Lower leg skin (tissue), 4 donors: ENCODE results near the gene KCNJ3. TPM values are rescaled to one million over a fixed set of nuclear protein-coding genes. Genes with fewer than 3 reads are reported as not detected.

Source experiments
- DNase-seq, 2 donors: peaks; one replicate each; pipeline ENCODE4 v3.0.0-alpha.2; 2019; ENCODE audit warnings: low spot score in 2 of 2
- H3K4me3 ChIP-seq: fragments of 200-600 bp; sonication (generic); 2 replicates; pipeline ENCODE4 v1.5.1; 2017; ENCODE audit warnings: mild to moderate bottlenecking, low read depth; ENCODE audit not compliant: poor library complexity, severe bottlenecking
- POLR2A ChIP-seq, 2 donors: fragments of 450-650 bp; IDR thresholded peaks; one replicate each; pipeline ENCODE4 v1.6.1; 2016 to 2017; ENCODE audit warnings: antibody characterized with exemption in 2 of 2, mild to moderate bottlenecking in 1 of 2, moderate library complexity in 1 of 2
- WGBS, 2 donors: methylation state at CpG; one replicate each; pipeline ENCODE4 v1.1.5; 2018; 5-methylcytosine and 5-hydroxymethylcytosine counted together
- intact Hi-C: fragments of 100-400 bp; cut with DNase I; formaldehyde crosslinking; loops from one replicate; pipeline ENCODE4 v1.15.0; 2023; ENCODE audit warnings: low total_unique reads
- total RNA-seq, 4 donors: library from RNA; depleted of rRNA; stranded (reverse); fragments of >200 nt; gene quantifications; one replicate each; pipeline ENCODE4 v1.1.0, GENCODE V29; 2016
- TF ChIP-seq, protein P1 (sequence below), 3 donors: fragments of 450-650 bp; IDR thresholded peaks; one replicate each; pipeline ENCODE4 v1.5.1; 2016; ENCODE audit warnings: antibody characterized with exemption in 3 of 3, mild to moderate bottlenecking in 3 of 3, moderate library complexity in 2 of 3

KCNJ3 gene
- total RNA-seq, 4 donors from 2014 or later, result 0.08 to 0.42 (median 0.42) TPM; not detected in 1

DNA sequence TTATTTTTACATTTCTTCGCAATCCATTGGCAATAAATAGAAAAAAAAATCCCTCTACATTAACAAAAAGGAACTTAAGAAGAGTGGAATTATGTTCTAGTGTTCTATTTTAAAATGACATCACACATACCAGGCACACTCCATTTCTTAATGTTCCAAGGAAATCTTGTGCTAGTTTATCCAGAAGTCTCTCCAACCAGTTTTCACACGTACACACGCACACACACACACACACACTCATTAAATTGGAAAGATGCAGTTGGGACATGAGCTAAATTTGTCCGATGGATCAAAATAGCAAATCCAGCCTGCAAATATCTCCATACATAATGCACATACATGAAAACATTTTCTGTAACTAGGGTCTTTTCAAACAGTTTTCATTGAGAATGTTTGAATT, 78.3 kb downstream of the KCNJ3 start:
- 70 to 84% methylated on average over 4 of the region's 4 CpGs for WGBS, 2 donors

DNA sequence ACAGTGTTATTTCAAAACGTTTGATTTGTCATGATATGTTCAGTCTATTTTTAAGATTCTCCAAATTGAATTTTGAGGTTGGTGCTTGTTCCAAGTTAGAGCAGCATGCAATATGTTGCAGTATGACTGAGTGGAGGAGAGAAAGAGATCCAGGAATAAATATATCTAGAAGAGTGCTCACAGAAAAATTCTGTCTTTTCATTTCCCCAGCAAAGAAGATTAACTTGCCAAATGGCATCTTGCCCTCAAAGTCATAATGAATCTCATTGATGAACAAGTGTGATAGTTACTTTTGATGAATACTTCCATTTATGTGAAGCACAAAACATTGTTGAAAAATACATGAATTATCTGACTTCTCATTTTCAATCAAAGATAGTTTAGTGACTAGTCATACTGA, 95.9 kb downstream of the KCNJ3 start:
- intact Hi-C loops, result no loop called here
- no peak for TF ChIP-seq POLR2A (IDR thresholded peaks at IDR 0.05)
- TF ChIP-seq, protein P1, sequence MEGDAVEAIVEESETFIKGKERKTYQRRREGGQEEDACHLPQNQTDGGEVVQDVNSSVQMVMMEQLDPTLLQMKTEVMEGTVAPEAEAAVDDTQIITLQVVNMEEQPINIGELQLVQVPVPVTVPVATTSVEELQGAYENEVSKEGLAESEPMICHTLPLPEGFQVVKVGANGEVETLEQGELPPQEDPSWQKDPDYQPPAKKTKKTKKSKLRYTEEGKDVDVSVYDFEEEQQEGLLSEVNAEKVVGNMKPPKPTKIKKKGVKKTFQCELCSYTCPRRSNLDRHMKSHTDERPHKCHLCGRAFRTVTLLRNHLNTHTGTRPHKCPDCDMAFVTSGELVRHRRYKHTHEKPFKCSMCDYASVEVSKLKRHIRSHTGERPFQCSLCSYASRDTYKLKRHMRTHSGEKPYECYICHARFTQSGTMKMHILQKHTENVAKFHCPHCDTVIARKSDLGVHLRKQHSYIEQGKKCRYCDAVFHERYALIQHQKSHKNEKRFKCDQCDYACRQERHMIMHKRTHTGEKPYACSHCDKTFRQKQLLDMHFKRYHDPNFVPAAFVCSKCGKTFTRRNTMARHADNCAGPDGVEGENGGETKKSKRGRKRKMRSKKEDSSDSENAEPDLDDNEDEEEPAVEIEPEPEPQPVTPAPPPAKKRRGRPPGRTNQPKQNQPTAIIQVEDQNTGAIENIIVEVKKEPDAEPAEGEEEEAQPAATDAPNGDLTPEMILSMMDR (IDR thresholded peaks at IDR 0.05), result no peak
- 14 to 30% methylated on average over 1 of the region's 1 CpG for WGBS, 2 donors
- H3K4me3 ChIP-seq, result no peak overlapping the region
- DNase-seq, result no peak

More for the DNA sequence above, 78.3 kb downstream of the KCNJ3 start:
- H3K4me3 ChIP-seq, result no peak overlapping the region
- TF ChIP-seq, protein P1 (IDR thresholded peaks at IDR 0.05), result no peak
- no peak for TF ChIP-seq POLR2A (IDR thresholded peaks at IDR 0.05)
- intact Hi-C loops, result no loop called here
- DNase-seq, result no peak

DNA sequence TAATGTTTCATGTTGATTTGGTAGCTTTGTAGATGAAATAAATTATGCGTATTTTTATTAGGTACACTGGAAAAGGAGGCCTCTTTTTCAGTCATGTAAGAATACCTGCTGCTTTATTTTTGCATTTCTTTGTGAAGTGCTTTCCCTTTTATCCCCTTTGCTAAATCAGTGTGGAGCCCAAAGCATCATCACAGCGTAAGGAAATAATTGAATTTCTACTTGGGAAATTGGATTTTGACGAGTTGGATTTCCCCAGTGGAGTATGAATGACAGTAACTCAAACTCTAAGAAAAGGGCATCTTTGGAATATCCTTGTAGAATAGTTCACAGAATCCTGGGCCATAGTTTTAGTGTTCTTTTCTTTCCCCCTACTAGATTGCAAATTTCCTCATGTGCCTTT, 97.2 kb downstream of the KCNJ3 start:
- WGBS, 2 donors, result 65 to 75% methylated on average over 3 of the region's 3 CpGs
- no peak for DNase-seq
- intact Hi-C loops, result no loop called here
- TF ChIP-seq, protein P1 (IDR thresholded peaks at IDR 0.05), result no peak
- TF ChIP-seq POLR2A (IDR thresholded peaks at IDR 0.05), result no peak
- H3K4me3 ChIP-seq, result no peak overlapping the region

- DNase-seq, result no peak
- TF ChIP-seq, protein P1 (IDR thresholded peaks at IDR 0.05), result no peak
- TF ChIP-seq POLR2A (IDR thresholded peaks at IDR 0.05), result no peak
- H3K4me3 ChIP-seq, result no peak overlapping the region
- intact Hi-C loops, result no loop called here
Measured at GRCh38 chr2:154804451-154804850, 106.0 kb downstream of the KCNJ3 start.

DNA sequence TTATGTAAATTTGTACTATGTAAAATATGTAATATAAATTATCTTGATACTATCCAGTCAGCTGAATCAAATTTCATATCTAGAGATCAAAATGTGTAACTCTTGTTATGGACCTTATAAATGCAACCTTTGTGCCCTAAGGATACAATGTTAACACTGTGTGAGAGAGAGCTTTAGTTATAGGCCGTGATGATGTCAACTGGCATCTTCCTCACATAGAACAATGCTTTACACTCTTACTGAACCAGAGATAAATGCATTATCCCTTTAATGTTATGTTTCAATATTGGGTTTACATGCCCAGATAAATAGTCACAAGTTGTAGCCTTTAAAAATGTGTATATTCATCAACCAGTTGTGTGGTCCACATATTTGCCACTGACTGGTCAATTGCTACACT, 115.1 kb downstream of the KCNJ3 start:
- WGBS, 2 donors, result 61 to 68% methylated on average over 1 of the region's 1 CpG
- no peak overlapping the region for H3K4me3 ChIP-seq
- intact Hi-C loops, result no loop called here
- no peak for TF ChIP-seq POLR2A (IDR thresholded peaks at IDR 0.05)
- TF ChIP-seq, protein P1 (IDR thresholded peaks at IDR 0.05), result no peak
- DNase-seq, result no peak

- WGBS, 2 donors, result 63 to 84% methylated on average over 1 of the region's 1 CpG
- no peak for DNase-seq
- H3K4me3 ChIP-seq, result no peak overlapping the region
- no peak for TF ChIP-seq POLR2A (IDR thresholded peaks at IDR 0.05)
- TF ChIP-seq, protein P1 (IDR thresholded peaks at IDR 0.05), result no peak
- intact Hi-C loops, result no loop called here
Measured at GRCh38 chr2:154814856-154815255, 116.4 kb downstream of the KCNJ3 start.
